DOHH2 (cell line): ENCODE data around the gene ATP6V0A1.
"Not testable (repeated sequence)": the region's sequence is repeated elsewhere in the genome, so short reads cannot be mapped to it uniquely, and the experiment has no call there.

Experiments
- CTCF ChIP-seq: fragments of 200-600 bp; sonication (generic); IDR thresholded peaks from one replicate; pipeline ENCODE4 v1.5.1; 2014; ENCODE audit warnings: antibody characterized with exemption, mild to moderate bottlenecking, low read depth, low read length; ENCODE audit not compliant: poor library complexity, severe bottlenecking
- EZH2phosphoT487 ChIP-seq: fragments of 200-600 bp; sonication (generic); IDR thresholded peaks from 2 replicates; pipeline ENCODE4 v1.6.1; 2017; ENCODE audit warnings: borderline replicate concordance, mild to moderate bottlenecking, antibody characterized with exemption, low read length, moderate library complexity, mixed read lengths

GRCh38 chr17:42449176-42449575 lies 9.5 kb upstream of the ATP6V0A1 start:
- TF ChIP-seq CTCF, EZH2phosphoT487: not testable (repeated sequence)
